HG03457 (cell line): ENCODE measurements around the gene LPXN.
A peak's percentile ranks its signal among the peaks of the same experiment; 100 is the strongest.
"Not testable (repeated sequence)": the region's sequence is repeated elsewhere in the genome, so short reads cannot be mapped to it uniquely, and the experiment has no call there.

Experiments
- ATAC-seq: cut with Tn5 transposase; IDR thresholded peaks from one replicate; pipeline ENCODE4 v1.9.1; 2021; ENCODE audit warnings: moderate number of reproducible peaks; ENCODE audit not compliant: unreplicated experiment

The LPXN gene

GRCh38 chr11:58579192-58580129, 3.8 kb upstream of the LPXN start:
- peak; percentile 30 for ATAC-seq

- ATAC-seq, result peak; percentile 29
Observed at GRCh38 chr11:58578635-58579191, 3.1 kb upstream of the LPXN start, which contains the start of gene ZFP91. Gene ZFP91, plus strand, starts transcription at chr11:58579063. Its CDS starts 219 bp downstream, at chr11:58579282.

- no peak for ATAC-seq
Observed at GRCh38 chr11:58578136-58578634, 2.5 kb upstream of the LPXN start.

GRCh38 chr11:58577555-58578135, 2.0 kb upstream of the LPXN start:
- ATAC-seq, result peak; percentile 44

DNA sequence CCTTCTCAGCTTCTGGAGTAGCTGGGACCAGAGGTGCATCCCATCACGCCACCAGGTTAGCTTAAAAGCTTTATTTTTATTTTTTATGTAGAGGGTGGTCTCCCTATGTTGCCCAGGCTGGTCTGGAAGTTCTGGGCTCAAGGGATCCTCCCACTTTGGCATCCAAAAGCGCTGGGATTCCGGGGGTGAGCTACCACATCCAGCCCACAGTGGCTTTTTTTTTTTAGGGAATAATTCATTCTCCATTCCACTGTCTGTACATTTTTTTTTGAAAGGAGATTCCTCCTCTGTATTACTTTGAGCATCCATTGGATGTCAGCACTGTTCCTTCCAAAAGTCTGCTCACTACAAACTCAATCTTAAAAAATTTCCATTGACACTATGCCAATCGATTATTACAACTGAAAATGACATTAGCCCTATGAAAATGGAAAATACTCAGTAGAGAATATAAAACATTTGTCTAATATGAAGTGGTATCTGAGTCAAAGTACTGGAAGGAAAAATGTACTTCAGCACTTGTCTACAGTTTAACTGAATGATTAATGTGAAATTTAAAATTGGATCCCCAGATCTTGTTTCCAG, 1.3 kb upstream of the LPXN start:
- no peak for ATAC-seq

GRCh38 chr11:58574881-58575280, 775 bp downstream of the LPXN start:
- ATAC-seq, result no peak

- peak; percentile 23 for ATAC-seq
Observed at GRCh38 chr11:58573451-58574104, 2.1 kb downstream of the LPXN start.

DNA sequence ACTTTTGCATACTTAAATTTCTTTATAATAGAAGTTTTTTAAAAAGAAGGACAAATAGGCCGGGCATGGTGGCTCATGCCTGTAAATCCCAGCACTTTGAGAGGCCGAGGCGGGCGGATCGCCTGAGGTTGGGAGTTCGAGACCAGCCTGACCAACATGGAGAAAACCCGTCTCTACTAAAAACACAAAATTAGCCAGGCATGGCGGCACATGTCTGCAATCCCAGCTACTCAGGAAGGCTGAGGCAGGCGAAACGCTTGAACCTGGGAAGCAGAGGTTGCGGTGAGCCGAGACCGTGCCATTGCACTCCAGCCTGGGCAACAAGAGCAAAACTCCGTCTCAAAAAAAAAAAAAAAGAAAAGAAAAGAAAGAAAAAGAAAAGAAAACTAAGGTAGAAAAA, 2.8 kb downstream of the LPXN start:
- ATAC-seq, result not testable (repeated sequence)

GRCh38 chr11:58567889-58568512, 7.7 kb downstream of the LPXN start:
- peak; percentile 90 for ATAC-seq

GRCh38 chr11:58564231-58564630, 11.4 kb downstream of the LPXN start:
- ATAC-seq, result no peak

DNA sequence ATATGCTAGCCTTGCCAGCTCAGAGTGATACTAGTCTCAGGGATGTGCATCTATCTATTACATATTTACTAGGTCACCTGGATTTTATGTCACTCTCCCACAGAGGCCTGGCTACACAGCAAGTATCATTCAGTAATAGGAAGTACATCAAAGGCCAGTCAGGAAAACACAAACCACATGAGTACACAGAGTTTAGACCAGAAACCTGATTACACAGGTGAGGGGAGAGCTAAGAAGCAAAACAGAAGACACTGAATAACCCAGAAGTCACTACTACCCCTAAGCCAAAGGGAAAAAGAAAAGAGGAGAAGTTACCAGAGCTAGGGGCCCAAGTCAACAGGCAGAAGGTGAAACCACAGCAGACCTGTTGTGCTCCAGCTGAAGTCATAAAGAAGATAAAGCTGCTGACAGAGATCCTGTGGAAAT, 13.3 kb downstream of the LPXN start:
- peak; percentile 91 for ATAC-seq

DNA sequence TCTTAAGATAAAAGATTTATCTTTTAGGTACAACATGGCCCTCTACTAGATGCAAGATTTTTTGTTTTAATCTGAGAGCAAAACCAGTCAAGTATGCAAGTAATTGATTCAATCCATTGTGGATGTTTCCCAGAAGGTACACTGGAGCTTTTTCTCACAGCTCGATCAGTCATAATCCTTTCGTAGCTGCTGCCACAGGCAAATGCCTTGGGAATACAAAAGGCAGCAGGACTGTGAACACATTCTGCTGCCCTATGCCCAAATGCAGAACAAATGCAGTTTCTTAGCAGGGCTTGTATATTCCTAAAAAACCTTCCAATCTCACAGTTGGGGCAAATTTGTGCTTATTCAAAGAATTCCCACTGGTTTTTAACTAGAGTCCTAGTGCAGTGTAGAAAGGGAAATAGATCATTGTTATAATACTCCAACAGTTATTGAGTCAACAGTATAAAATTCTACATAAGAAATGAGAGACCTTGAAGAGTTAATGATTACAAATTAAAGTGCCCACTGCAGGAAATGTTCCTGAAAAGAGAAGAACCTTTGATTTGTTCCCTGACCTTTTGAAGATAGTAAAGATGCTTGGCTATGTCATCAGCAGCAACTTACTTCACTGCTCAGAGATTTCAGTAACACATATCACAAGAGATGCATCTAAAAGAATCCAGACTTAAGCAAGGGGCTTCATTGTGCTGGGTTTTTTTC, 14.1 kb downstream of the LPXN start:
- no peak for ATAC-seq

GRCh38 chr11:58560842-58561241, 14.8 kb downstream of the LPXN start:
- no peak for ATAC-seq

DNA sequence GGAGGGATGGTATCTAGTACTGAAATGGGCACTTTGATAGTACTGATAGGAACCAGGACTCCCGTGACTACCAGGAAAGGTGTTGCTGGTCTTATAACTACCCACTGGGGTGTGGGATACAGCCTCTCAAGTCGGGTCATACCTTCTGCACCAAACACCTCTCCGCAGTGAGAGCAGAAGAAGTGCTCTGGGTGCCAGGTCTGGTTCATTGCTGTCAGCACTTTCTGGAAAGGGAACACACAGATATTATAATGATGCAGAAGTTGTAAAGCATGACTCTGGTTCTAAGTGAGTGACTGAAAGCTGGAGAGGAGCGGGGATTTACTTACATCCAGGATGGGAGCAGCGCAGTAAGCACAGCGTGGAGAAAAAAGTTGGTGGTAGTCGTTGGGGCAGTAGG, 26.0 kb downstream of the LPXN start:
- ATAC-seq, result no peak

- ATAC-seq, result no peak
Observed at GRCh38 chr11:58546841-58547240, 28.8 kb downstream of the LPXN start.

GRCh38 chr11:58531865-58532341, 43.8 kb downstream of the LPXN start:
- no peak for ATAC-seq

DNA sequence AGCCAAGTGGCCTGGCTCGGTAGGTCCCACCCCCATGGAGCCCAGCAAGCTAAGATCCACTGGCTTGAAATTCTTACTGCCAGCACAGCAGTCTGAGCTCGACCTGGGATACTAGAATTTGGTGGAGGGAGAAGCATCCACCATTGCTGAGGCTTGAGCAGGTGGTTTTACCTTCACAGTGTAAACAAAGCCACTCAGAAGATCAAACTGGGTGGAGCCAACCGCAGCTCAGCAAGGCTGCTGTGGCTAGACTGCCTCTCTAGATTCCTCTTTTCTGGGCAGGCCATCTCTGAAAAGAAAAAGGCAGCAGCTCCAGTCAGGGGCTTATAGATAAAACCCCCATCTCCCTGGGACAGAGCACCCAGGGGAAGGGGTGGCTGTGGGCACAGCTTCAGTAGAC, 45.4 kb downstream of the LPXN start:
- ATAC-seq, result no peak

- ATAC-seq, result no peak
Observed at GRCh38 chr11:58527429-58527828, 48.2 kb downstream of the LPXN start.

DNA sequence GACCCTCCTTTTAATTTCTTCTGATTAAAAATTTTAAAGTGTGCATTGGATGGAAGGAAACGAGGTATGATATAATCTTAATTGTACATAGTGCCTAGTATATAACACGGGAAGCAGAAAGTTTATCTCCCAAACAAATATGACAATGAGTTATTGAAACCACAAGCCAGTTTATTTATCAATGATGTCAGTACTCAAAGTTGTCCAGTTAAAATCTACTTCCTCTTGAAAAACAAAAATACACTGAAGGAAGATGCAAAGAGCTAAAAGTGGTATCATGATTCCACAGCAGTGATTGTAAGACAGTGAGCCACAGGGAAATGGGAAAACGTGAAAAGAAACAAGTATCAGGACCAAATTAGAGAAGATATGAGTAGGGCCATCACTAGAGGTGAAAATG, 48.9 kb downstream of the LPXN start:
- ATAC-seq, result no peak
